Activated CD8-positive, alpha-beta T cell treated with anti-CD3 and anti-CD28 coated beads, Interleukin-2, amount 10 ng/mL, durations not matched to agents 7 days and 5 days (primary cell): Measurements from ENCODE around the gene GALNT18. TPM values are rescaled to one million over a fixed set of nuclear protein-coding genes. Genes with fewer than 3 reads are reported as not detected.

Experiments used
- ATAC-seq: fragments of 150-1000 bp; cut with Tn5 transposase; one replicate; pipeline ENCODE4 v1.10.0; 2021; ENCODE audit warnings: moderate library complexity
- CTCF ChIA-PET: fragments of 350-600 bp; sonication (Branson Sonifier 250); formaldehyde crosslinking; loops from one replicate; lab custom pipeline; 2021; ENCODE audit warnings: antibody characterized with exemption; lab: Charles Lee
- POLR2A ChIA-PET: fragments of 350-600 bp; sonication (Branson Sonifier 250); formaldehyde crosslinking; loops from one replicate; lab custom pipeline; 2021; ENCODE audit warnings: antibody characterized with exemption; lab: Charles Lee
- DNase-seq: peaks from one replicate; pipeline ENCODE4 v3.0.0-alpha.2; 2020
- H3K27ac Mint-ChIP-seq: one replicate; pipeline ENCODE4 v1.8.0; 2021; ENCODE audit warnings: mild to moderate bottlenecking, mixed read lengths
- H3K27me3 Mint-ChIP-seq: one replicate; pipeline ENCODE4 v1.8.0; 2021; ENCODE audit warnings: low read depth, mixed read lengths
- H3K36me3 Mint-ChIP-seq: one replicate; pipeline ENCODE4 v1.8.0; 2021; ENCODE audit warnings: low read depth, mixed read lengths
- H3K4me1 Mint-ChIP-seq: one replicate; pipeline ENCODE4 v1.8.0; 2021; ENCODE audit warnings: low read depth, mixed read lengths
- H3K4me3 Mint-ChIP-seq: one replicate; pipeline ENCODE4 v1.8.0; 2021; ENCODE audit warnings: mild to moderate bottlenecking, mixed read lengths
- H3K9me3 Mint-ChIP-seq: one replicate; pipeline ENCODE4 v1.8.0; 2022; ENCODE audit warnings: mixed read lengths; ENCODE audit not compliant: insufficient read depth
- total RNA-seq, 2 experiments: library from RNA; stranded (reverse); gene quantifications; one replicate each; pipeline ENCODE4 v1.2.3, GENCODE V29; 2021

The GALNT18 gene
- total RNA-seq, 2 experiments from 2014 or later = 0.23 to 0.42 TPM

GRCh38 chr11:11604370-11604990 is 17.3 kb downstream of the GALNT18 start:
- Mint-ChIP-seq H3K9me3 (no peaks in the 10 kb centered on the region), H3K4me1 (no peaks in the 10 kb centered on the region), H3K36me3 (no peaks in the 10 kb centered on the region), H3K27me3 (peaks cover 8% of the 10 kb centered on the region), H3K27ac (no peak overlapping the region), H3K4me3 (no peak overlapping the region)
- DNase-seq (no peak), ATAC-seq (no peak)
- ChIA-PET POLR2A (no interaction called here), CTCF (no interaction called here)

GRCh38 chr11:11602011-11602410 is 19.8 kb downstream of the GALNT18 start:
- ATAC-seq (no peak), DNase-seq (no peak)
- H3K4me1 Mint-ChIP-seq = no peaks in the 10 kb centered on the region
- no peaks in the 10 kb centered on the region for H3K9me3 Mint-ChIP-seq
- H3K4me3 Mint-ChIP-seq = no peak overlapping the region
- ChIA-PET CTCF (no interaction called here), POLR2A (no interaction called here)
- peaks cover 7% of the 10 kb centered on the region for H3K27me3 Mint-ChIP-seq
- no peak overlapping the region for H3K27ac Mint-ChIP-seq
- H3K36me3 Mint-ChIP-seq = no peaks in the 10 kb centered on the region

DNA sequence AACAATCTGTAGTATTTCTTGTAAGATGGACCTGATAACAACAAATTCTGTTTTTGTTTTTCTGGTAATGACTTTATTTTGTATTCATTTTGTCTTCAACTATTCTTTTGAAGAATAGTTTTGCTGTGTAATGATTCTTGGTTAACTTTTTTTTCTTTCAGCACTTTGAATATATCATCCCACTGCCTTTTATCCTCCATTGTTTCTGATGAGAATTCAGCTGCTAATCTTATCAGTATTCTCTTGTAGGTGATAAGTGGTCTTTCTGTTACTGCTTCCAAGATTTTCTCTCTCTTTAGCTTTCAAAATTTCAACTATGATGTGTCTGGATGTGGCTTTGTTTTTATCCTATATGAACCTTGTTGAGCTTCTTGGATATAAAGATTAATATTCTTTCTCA is 21.5 kb downstream of the GALNT18 start:
- Mint-ChIP-seq H3K27ac (no peak overlapping the region), H3K4me3 (no peak overlapping the region), H3K36me3 (no peaks in the 10 kb centered on the region), H3K4me1 (no peaks in the 10 kb centered on the region), H3K9me3 (no peaks in the 10 kb centered on the region), H3K27me3 (peaks cover 4% of the 10 kb centered on the region)
- ChIA-PET POLR2A (no interaction called here), CTCF (no interaction called here)
- ATAC-seq (no peak), DNase-seq (no peak)

- Mint-ChIP-seq H3K4me3 (no peak overlapping the region), H3K9me3 (no peaks in the 10 kb centered on the region), H3K27ac (no peak overlapping the region), H3K36me3 (no peaks in the 10 kb centered on the region), H3K27me3 (peaks cover 11% of the 10 kb centered on the region), H3K4me1 (no peaks in the 10 kb centered on the region)
- DNase-seq (no peak), ATAC-seq (no peak)
- ChIA-PET CTCF (no interaction called here), POLR2A (no interaction called here)
Observed at GRCh38 chr11:11598243-11598642, 23.6 kb downstream of the GALNT18 start.

- CTCF ChIA-PET = no interaction called here
- no peak for ATAC-seq
- H3K9me3 Mint-ChIP-seq = no peaks in the 10 kb centered on the region
- POLR2A ChIA-PET = no interaction called here
- H3K27me3 Mint-ChIP-seq = peaks cover 8% of the 10 kb centered on the region
- H3K4me3 Mint-ChIP-seq = no peak overlapping the region
- no peak for DNase-seq
- no peaks in the 10 kb centered on the region for H3K36me3 Mint-ChIP-seq
- no peak overlapping the region for H3K27ac Mint-ChIP-seq
- no peaks in the 10 kb centered on the region for H3K4me1 Mint-ChIP-seq
Observed at GRCh38 chr11:11594162-11594561, 27.6 kb downstream of the GALNT18 start.

- ChIA-PET POLR2A (no interaction called here), CTCF (interaction anchor here (0.7 kb wide), 1 partner anchor 9 kb away, joined by 3 read pairs; no protein-coding TSS in a partner anchor)
- Mint-ChIP-seq H3K9me3 (no peaks in the 10 kb centered on the region), H3K27me3 (peaks cover 8% of the 10 kb centered on the region), H3K4me1 (no peaks in the 10 kb centered on the region), H3K4me3 (no peak overlapping the region), H3K36me3 (no peaks in the 10 kb centered on the region), H3K27ac (no peak overlapping the region)
- DNase-seq (no peak), ATAC-seq (no peak)
Observed at GRCh38 chr11:11592146-11592684, 29.6 kb downstream of the GALNT18 start.

GRCh38 chr11:11589437-11589836 is 32.4 kb downstream of the GALNT18 start:
- Mint-ChIP-seq H3K4me1 (no peaks in the 10 kb centered on the region), H3K27me3 (peaks cover 3% of the 10 kb centered on the region), H3K4me3 (no peak overlapping the region), H3K36me3 (no peaks in the 10 kb centered on the region), H3K9me3 (no peaks in the 10 kb centered on the region), H3K27ac (no peak overlapping the region)
- POLR2A ChIA-PET = no interaction called here
- DNase-seq (no peak), ATAC-seq (no peak)
- CTCF ChIA-PET = no interaction called here

- POLR2A ChIA-PET = no interaction called here
- H3K9me3 Mint-ChIP-seq = no peaks in the 10 kb centered on the region
- no peak for DNase-seq
Observed at GRCh38 chr11:11588891-11589290, 32.9 kb downstream of the GALNT18 start.

DNA sequence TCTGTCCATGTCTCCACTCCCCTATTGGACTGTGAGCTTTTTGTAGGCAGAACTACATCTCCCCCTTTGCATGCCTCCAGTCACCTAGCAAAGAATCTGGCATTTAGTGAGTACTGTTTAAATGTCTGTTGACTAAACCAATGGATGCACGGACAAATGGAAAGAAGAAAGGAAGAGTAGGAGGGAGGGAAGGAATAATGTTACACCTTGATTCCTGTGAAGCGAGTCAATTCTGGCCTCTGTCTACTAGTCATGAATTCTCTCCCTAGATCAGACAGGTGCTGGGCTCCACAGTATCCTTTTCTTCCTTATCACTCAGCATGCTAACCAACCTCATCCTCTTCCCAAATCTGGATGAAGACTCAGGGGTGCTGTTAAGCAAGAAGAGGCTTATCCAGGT is 33.6 kb downstream of the GALNT18 start:
- H3K9me3 Mint-ChIP-seq = no peaks in the 10 kb centered on the region
- no peak for DNase-seq
- no peak overlapping the region for H3K27ac Mint-ChIP-seq
- H3K27me3 Mint-ChIP-seq = no peaks in the 10 kb centered on the region
- ChIA-PET CTCF (no interaction called here), POLR2A (interaction anchor here (0.6 kb wide), 1 partner anchor 50 kb away, joined by 3 read pairs; no protein-coding TSS in a partner anchor)
- no peaks in the 10 kb centered on the region for H3K36me3 Mint-ChIP-seq
- no peak for ATAC-seq
- no peaks in the 10 kb centered on the region for H3K4me1 Mint-ChIP-seq
- no peak overlapping the region for H3K4me3 Mint-ChIP-seq

More at GRCh38 chr11:11588891-11589290, 32.9 kb downstream of the GALNT18 start:
- Mint-ChIP-seq H3K36me3 (no peaks in the 10 kb centered on the region), H3K4me3 (no peak overlapping the region), H3K27me3 (no peaks in the 10 kb centered on the region), H3K4me1 (no peaks in the 10 kb centered on the region), H3K27ac (no peak overlapping the region)
- ATAC-seq = no peak
- CTCF ChIA-PET = no interaction called here

GRCh38 chr11:11587122-11587521 is 34.7 kb downstream of the GALNT18 start:
- Mint-ChIP-seq H3K27me3 (no peaks in the 10 kb centered on the region), H3K36me3 (no peaks in the 10 kb centered on the region), H3K4me1 (no peaks in the 10 kb centered on the region), H3K27ac (no peak overlapping the region), H3K4me3 (no peak overlapping the region), H3K9me3 (no peaks in the 10 kb centered on the region)
- CTCF ChIA-PET = no interaction called here
- DNase-seq (no peak), ATAC-seq (no peak)
- POLR2A ChIA-PET = no interaction called here

- Mint-ChIP-seq H3K4me3 (no peak overlapping the region), H3K36me3 (no peaks in the 10 kb centered on the region), H3K27ac (no peak overlapping the region), H3K4me1 (no peaks in the 10 kb centered on the region), H3K9me3 (no peaks in the 10 kb centered on the region), H3K27me3 (no peaks in the 10 kb centered on the region)
- ChIA-PET POLR2A (no interaction called here), CTCF (no interaction called here)
- no peak for DNase-seq
- ATAC-seq = no peak
Observed at GRCh38 chr11:11586465-11586864, 35.3 kb downstream of the GALNT18 start.

- POLR2A ChIA-PET = no interaction called here
- no peaks in the 10 kb centered on the region for H3K9me3 Mint-ChIP-seq
- H3K4me3 Mint-ChIP-seq = no peak overlapping the region
- H3K27me3 Mint-ChIP-seq = no peaks in the 10 kb centered on the region
- no peaks in the 10 kb centered on the region for H3K36me3 Mint-ChIP-seq
- H3K4me1 Mint-ChIP-seq = no peaks in the 10 kb centered on the region
- H3K27ac Mint-ChIP-seq = no peak overlapping the region
- DNase-seq = no peak
- CTCF ChIA-PET = no interaction called here
- no peak for ATAC-seq
Observed at GRCh38 chr11:11584937-11585336, 36.9 kb downstream of the GALNT18 start.

GRCh38 chr11:11584530-11584810 is 37.3 kb downstream of the GALNT18 start:
- no peaks in the 10 kb centered on the region for H3K9me3 Mint-ChIP-seq
- no peak for ATAC-seq
- H3K36me3 Mint-ChIP-seq = no peaks in the 10 kb centered on the region
- CTCF ChIA-PET = no interaction called here
- POLR2A ChIA-PET = no interaction called here
- no peaks in the 10 kb centered on the region for H3K4me1 Mint-ChIP-seq
- DNase-seq = no peak
- no peak overlapping the region for H3K27ac Mint-ChIP-seq
- no peak overlapping the region for H3K4me3 Mint-ChIP-seq
- H3K27me3 Mint-ChIP-seq = no peaks in the 10 kb centered on the region
